Thyroid gland (tissue), 4 donors: Measurements from ENCODE around the gene IFITM10. TPM values are rescaled to one million over a fixed set of nuclear protein-coding genes. Genes with fewer than 3 reads are reported as not detected.

Experiments used
- DNase-seq, 2 donors: peaks; one replicate each; pipeline ENCODE4 v3.0.0-alpha.2; 2019
- H3K27ac ChIP-seq, 3 donors: fragments of 200-600 bp; sonication (generic); 1 replicate in 2 of 3; 2 replicates in 1 of 3; pipeline ENCODE4 v1.5.1; 2016 to 2019; ENCODE audit warnings: mild to moderate bottlenecking in 1 of 3, moderate library complexity in 1 of 3
- H3K27me3 ChIP-seq: fragments of 200-600 bp; sonication (generic); one replicate; pipeline ENCODE4 v1.5.1; 2019
- H3K36me3 ChIP-seq, 2 donors: fragments of 200-600 bp; sonication (generic); one replicate each; pipeline ENCODE4 v1.5.1; 2016 to 2019
- H3K4me1 ChIP-seq, 2 donors: fragments of 200-600 bp; sonication (generic); one replicate each; pipeline ENCODE4 v1.5.1; 2017 to 2019
- H3K4me3 ChIP-seq, 3 donors: fragments of 200-600 bp; sonication (generic); replicated peaks in 1 of 3; 1 replicate in 2 of 3; 2 replicates in 1 of 3; pipeline ENCODE4 v1.5.1; 2016; ENCODE audit warnings: mild to moderate bottlenecking in 1 of 3
- H3K9me3 ChIP-seq: fragments of 200-600 bp; sonication (generic); one replicate; pipeline ENCODE4 v1.5.1; 2017
- CTCF ChIP-seq, 6 experiments: fragments of 200-600 bp in 3 of 6; fragments of 450-650 bp in 3 of 6; sonication (generic) in 3 of 6; IDR thresholded peaks; one replicate each; pipeline ENCODE4 v1.5.1; 2016 to 2019; ENCODE audit warnings: antibody characterized with exemption in 6 of 6, mild to moderate bottlenecking in 2 of 6, inconsistent platforms in 1 of 6, moderate library complexity in 1 of 6
- POLR2A ChIP-seq, 2 donors: fragments of 450-650 bp; IDR thresholded peaks; one replicate each; pipeline ENCODE4 v1.6.1; 2017; ENCODE audit warnings: antibody characterized with exemption in 2 of 2, mild to moderate bottlenecking in 2 of 2, moderate library complexity in 1 of 2
- WGBS, 2 donors: methylation state at CpG; one replicate each; pipeline ENCODE4 v1.1.5; 2017; 5-methylcytosine and 5-hydroxymethylcytosine counted together
- intact Hi-C: fragments of 100-400 bp; cut with DNase I; formaldehyde crosslinking; loops from one replicate; pipeline ENCODE4 v1.15.1; 2023
- total RNA-seq, 4 donors: library from RNA; depleted of rRNA; stranded (reverse); fragments of >200 nt; gene quantifications; one replicate each; pipeline ENCODE4 v1.2.3, GENCODE V29; 2016

Gene IFITM10
- total RNA-seq, 4 donors from 2014 or later: 0.22 to 126 (median 1.5) TPM; not detected in 1

- Histone ChIP-seq H3K27me3 (no peaks in the 10 kb centered on the region), H3K4me3 (no peak overlapping the region), H3K4me1 (no peaks in the 10 kb centered on the region), H3K9me3 (no peaks in the 10 kb centered on the region), H3K27ac (no peak overlapping the region), H3K36me3 (no peaks in the 10 kb centered on the region)
- no peak for TF ChIP-seq CTCF (IDR thresholded peaks at IDR 0.05)
- no peak for TF ChIP-seq POLR2A (IDR thresholded peaks at IDR 0.05)
- WGBS, 2 donors: 61 to 69% methylated on average over 16 of the region's 16 CpGs
- DNase-seq: no peak
- intact Hi-C loops: no loop called here
Observed at GRCh38 chr11:1735271-1735670, 15.1 kb downstream of the IFITM10 start.

GRCh38 chr11:1734641-1735081 lies 15.7 kb downstream of the IFITM10 start:
- no peak overlapping the region for H3K4me3 ChIP-seq
- no peak for TF ChIP-seq CTCF (IDR thresholded peaks at IDR 0.05)
- TF ChIP-seq POLR2A (IDR thresholded peaks at IDR 0.05): no peak
- 64 to 68% methylated on average over 10 of the region's 10 CpGs for WGBS, 2 donors
- no peaks in the 10 kb centered on the region for H3K9me3 ChIP-seq
- no peaks in the 10 kb centered on the region for H3K27me3 ChIP-seq
- H3K27ac ChIP-seq: no peak overlapping the region
- no peaks in the 10 kb centered on the region for H3K4me1 ChIP-seq
- no peaks in the 10 kb centered on the region for H3K36me3 ChIP-seq
- no peak for DNase-seq
- intact Hi-C loops: no loop called here

- 75% methylated on average over 25 to 28 of the region's 28 CpGs for WGBS, 2 donors
- no peaks in the 10 kb centered on the region for H3K36me3 ChIP-seq
- H3K27me3 ChIP-seq: no peaks in the 10 kb centered on the region
- H3K4me1 ChIP-seq: no peaks in the 10 kb centered on the region
- DNase-seq: no peak
- no peak for TF ChIP-seq POLR2A (IDR thresholded peaks at IDR 0.05)
- no peak overlapping the region for H3K4me3 ChIP-seq
- intact Hi-C loops: no loop called here
- H3K9me3 ChIP-seq: no peaks in the 10 kb centered on the region
- H3K27ac ChIP-seq: no peak overlapping the region
Observed at GRCh38 chr11:1733716-1734640, 16.4 kb downstream of the IFITM10 start.

- intact Hi-C loops: no loop called here
- WGBS, 2 donors: 71 to 75% methylated on average over 14 of the region's 14 CpGs
- Histone ChIP-seq H3K27me3 (no peaks in the 10 kb centered on the region), H3K9me3 (no peaks in the 10 kb centered on the region), H3K27ac (no peak overlapping the region), H3K4me1 (no peaks in the 10 kb centered on the region), H3K36me3 (no peaks in the 10 kb centered on the region), H3K4me3 (no peak overlapping the region)
- no peak for TF ChIP-seq CTCF (IDR thresholded peaks at IDR 0.05)
- TF ChIP-seq POLR2A (IDR thresholded peaks at IDR 0.05): no peak
- no peak for DNase-seq
Observed at GRCh38 chr11:1733009-1733715, 17.2 kb downstream of the IFITM10 start.

GRCh38 chr11:1732418-1733008 lies 17.9 kb downstream of the IFITM10 start:
- 32 to 33% methylated on average over 7 to 13 of the region's 13 CpGs for WGBS, 2 donors

More at GRCh38 chr11:1732418-1733008, 17.9 kb downstream of the IFITM10 start:
- H3K27ac ChIP-seq: no peak overlapping the region
- no peak for DNase-seq
- intact Hi-C loops: no loop called here
- no peaks in the 10 kb centered on the region for H3K36me3 ChIP-seq
- H3K4me1 ChIP-seq: no peaks in the 10 kb centered on the region
- H3K27me3 ChIP-seq: no peaks in the 10 kb centered on the region
- no peaks in the 10 kb centered on the region for H3K9me3 ChIP-seq
- no peak overlapping the region for H3K4me3 ChIP-seq
- no peak for TF ChIP-seq POLR2A (IDR thresholded peaks at IDR 0.05)
- no peak for TF ChIP-seq CTCF (IDR thresholded peaks at IDR 0.05)
